ENCODE measurements around the gene PLA2G12A. TPM values are rescaled to one million over a fixed set of nuclear protein-coding genes. Genes with fewer than 3 reads are reported as not detected.

PLA2G12A gene
- total and polyA plus RNA-seq, 9 of the 15 experiments (the other 6 are each of a cell fraction or from before 2014, with no cell fraction given) = 24.2 to 226 (median 80.5) TPM

- TF ChIP-seq AFF4 (CRISPR knock-in tag; IDR thresholded peaks at IDR 0.05) = no peak
- TF ChIP-seq ATF1 (CRISPR knock-in tag; IDR thresholded peaks at IDR 0.05) = no peak
- TF ChIP-seq ATF1 (tag; IDR thresholded peaks at IDR 0.05) = peak; percentile 82
- no peak for TF ChIP-seq SNIP1 (IDR thresholded peaks at IDR 0.05; ENCODE audit: low read depth)
- TF ChIP-seq ZNF695 (CRISPR knock-in tag; IDR thresholded peaks at IDR 0.05) = no peak
- TF ChIP-seq RNF2 (IDR thresholded peaks at IDR 0.05) = no peak; the same call in 1 of the 2 replicates
- TF ChIP-seq ZNF274 (IDR thresholded peaks at IDR 0.05; ENCODE audit: borderline replicate concordance, low read depth, low read length) = no peak
- TF ChIP-seq ETV1 (tag; conservative IDR thresholded peaks at IDR 0.05; ENCODE audit: low read depth) = no peak
- TF ChIP-seq ZNF347 (CRISPR knock-in tag; IDR thresholded peaks at IDR 0.05; ENCODE audit: low read depth) = no peak
- TF ChIP-seq ZNF583 (CRISPR knock-in tag; IDR thresholded peaks at IDR 0.05) = no peak
- no peak for TF ChIP-seq NFATC3 (IDR thresholded peaks at IDR 0.05)
- TF ChIP-seq RCOR1 (IDR thresholded peaks at IDR 0.05; ENCODE audit: borderline replicate concordance in 1 of 2, low read depth in 2 of 2, low read length in 2 of 2) = peak in 1 of 2 experiments; percentile 67; a peak in 1 of 4 replicates
- no peak for TF ChIP-seq ZNF584 (CRISPR knock-in tag; IDR thresholded peaks at IDR 0.05; ENCODE audit: low read depth)
- no peak for TF ChIP-seq FOXJ3 (CRISPR knock-in tag; IDR thresholded peaks at IDR 0.05)
These were observed 1.0 kb upstream of the PLA2G12A start (continued) for GRCh38 chr4:109730619-109731545.

Data from K562 (cell line).